Measurements from ENCODE around the gene AGO4. TPM values are rescaled to one million over a fixed set of nuclear protein-coding genes. Genes with fewer than 3 reads are reported as not detected.
"Not testable (repeated sequence)": the region's sequence is repeated elsewhere in the genome, so short reads cannot be mapped to it uniquely, and the experiment has no call there.

AGO4 gene
- total and polyA plus RNA-seq, 5 donors from 2014 or later, result 2.4 to 12.7 (median 3.8) TPM

DNA sequence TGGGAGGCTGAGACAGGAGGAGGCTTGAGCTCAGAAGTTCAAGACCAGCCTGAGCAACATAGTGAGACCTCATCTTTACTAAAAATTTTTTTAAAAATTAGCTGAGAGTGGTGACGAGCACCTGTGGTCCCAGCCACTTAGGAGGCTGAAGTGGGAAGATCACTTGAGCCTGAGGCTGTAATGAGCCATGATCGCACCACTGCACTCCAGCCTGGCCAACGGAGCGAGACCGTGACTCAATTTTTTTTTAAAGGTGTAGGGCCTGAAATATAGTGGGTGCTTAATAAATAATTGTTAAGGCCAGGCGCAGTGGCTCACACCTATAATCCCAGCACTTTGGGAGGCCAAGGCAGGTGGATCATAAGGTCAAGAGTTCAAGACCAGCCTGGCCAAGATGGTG is 31.6 kb upstream of the AGO4 start:
- not testable (repeated sequence) for H3K4me3 ChIP-seq (ENCODE audit: low read depth, low read length); H3K36me3 Mint-ChIP-seq; H3K27ac Mint-ChIP-seq; H3K36me3 ChIP-seq (ENCODE audit: control insufficient read depth, insufficient read depth, low read length); H3K9me3 ChIP-seq (ENCODE audit: control insufficient read depth in 2 of 2, low read length in 2 of 2); H3K4me1 Mint-ChIP-seq; H3K4me3 Mint-ChIP-seq; H3K27me3 ChIP-seq (ENCODE audit: control insufficient read depth, insufficient read depth, low read length); H3K9me3 Mint-ChIP-seq; DNase-seq; ATAC-seq (ENCODE audit: low read depth in 2 of 2); H3K27me3 Mint-ChIP-seq; H3K4me1 ChIP-seq (ENCODE audit: control insufficient read depth, insufficient read depth, low read length, poor library complexity, severe bottlenecking); H3K27ac ChIP-seq (ENCODE audit: insufficient read depth, low read length, poor library complexity, severe bottlenecking)

- no peaks in the 10 kb centered on the region for H3K27me3 Mint-ChIP-seq
- H3K4me3 Mint-ChIP-seq, result no peak overlapping the region
Measured at GRCh38 chr1:35777109-35777508, 30.7 kb upstream of the AGO4 start.

DNA sequence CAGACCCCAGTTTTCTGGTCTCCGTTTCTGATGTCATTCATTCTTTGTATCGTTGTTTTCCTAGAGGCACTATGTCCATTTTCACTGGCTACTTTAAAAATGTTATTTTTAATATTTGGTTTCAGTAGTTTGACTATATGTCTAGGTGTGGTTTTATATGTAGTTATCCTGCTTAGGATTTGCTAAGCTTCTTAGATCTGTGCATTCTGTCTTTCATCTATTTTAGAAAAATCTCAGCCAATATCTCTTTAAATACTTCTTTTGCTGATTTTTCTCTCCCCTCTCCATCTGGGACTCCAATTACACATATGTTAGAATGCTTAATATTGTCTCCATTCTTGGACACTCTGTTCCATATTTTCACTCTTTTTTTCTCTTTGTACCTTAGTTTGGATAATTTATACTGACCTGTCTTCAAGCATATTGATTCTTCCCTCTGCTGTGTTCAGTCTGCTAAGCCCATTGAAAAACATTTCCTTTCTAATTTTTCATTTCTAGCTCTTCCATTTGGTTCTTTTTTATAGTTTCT is 24.7 kb upstream of the AGO4 start:
- Mint-ChIP-seq H3K27me3 (peaks cover 8% of the 10 kb centered on the region), H3K36me3 (no peaks in the 10 kb centered on the region), H3K27ac (no peak overlapping the region), H3K9me3 (no peaks in the 10 kb centered on the region), H3K4me3 (no peak overlapping the region), H3K4me1 (no peaks in the 10 kb centered on the region)
- Histone ChIP-seq H3K27ac (ENCODE audit: insufficient read depth, low read length, poor library complexity, severe bottlenecking) (no peak overlapping the region), H3K9me3 (ENCODE audit: control insufficient read depth in 2 of 2, low read length in 2 of 2) (no peaks in the 10 kb centered on the region), H3K4me3 (ENCODE audit: low read depth, low read length) (no peak overlapping the region), H3K4me1 (ENCODE audit: control insufficient read depth, insufficient read depth, low read length, poor library complexity, severe bottlenecking) (peaks cover 4% of the 10 kb centered on the region), H3K36me3 (ENCODE audit: control insufficient read depth, insufficient read depth, low read length) (no peaks in the 10 kb centered on the region), H3K27me3 (ENCODE audit: control insufficient read depth, insufficient read depth, low read length) (no peaks in the 10 kb centered on the region)
- ATAC-seq (ENCODE audit: low read depth in 2 of 2) (no peak), DNase-seq (no peak)

More at GRCh38 chr1:35777109-35777508, 30.7 kb upstream of the AGO4 start:
- Histone ChIP-seq H3K4me3 (ENCODE audit: low read depth, low read length) (no peak overlapping the region), H3K27me3 (ENCODE audit: control insufficient read depth, insufficient read depth, low read length) (no peaks in the 10 kb centered on the region), H3K36me3 (ENCODE audit: control insufficient read depth, insufficient read depth, low read length) (no peaks in the 10 kb centered on the region), H3K9me3 (ENCODE audit: control insufficient read depth in 2 of 2, low read length in 2 of 2) (no peaks in the 10 kb centered on the region), H3K27ac (ENCODE audit: insufficient read depth, low read length, poor library complexity, severe bottlenecking) (no peak overlapping the region), H3K4me1 (ENCODE audit: control insufficient read depth, insufficient read depth, low read length, poor library complexity, severe bottlenecking) (peaks cover 9% of the 10 kb centered on the region)
- H3K4me1 Mint-ChIP-seq, result peaks cover 0 to 8% (median 3%) of the 10 kb centered on the region in 4 donors
- no peaks in the 10 kb centered on the region for H3K9me3 Mint-ChIP-seq
- no peak for DNase-seq
- H3K27ac Mint-ChIP-seq, result peak overlapping the region in 1 of 3 donors; percentile 15
- ATAC-seq (ENCODE audit: low read depth in 2 of 2), result no peak
- H3K36me3 Mint-ChIP-seq, result no peaks in the 10 kb centered on the region

DNA sequence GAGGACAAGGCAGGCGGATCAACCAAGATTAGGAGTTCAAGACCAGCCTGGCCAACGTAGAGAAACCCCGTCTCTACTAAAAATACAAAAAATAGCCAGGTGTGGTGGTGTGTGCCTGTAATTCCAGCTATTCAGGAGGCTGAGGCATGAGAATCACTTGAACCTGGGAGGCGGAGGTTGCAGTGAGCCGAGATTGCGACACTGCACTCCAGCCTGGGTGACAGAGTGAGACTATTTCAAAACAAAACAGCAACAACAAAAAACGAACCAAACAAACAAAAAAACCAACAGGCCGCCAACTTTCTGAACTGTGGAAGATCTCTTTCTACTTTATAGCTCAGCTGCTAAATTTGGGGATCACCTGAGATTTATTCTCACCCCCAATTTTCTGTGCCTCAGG is 23.5 kb upstream of the AGO4 start:
- not testable (repeated sequence) for H3K27ac Mint-ChIP-seq; H3K27ac ChIP-seq (ENCODE audit: insufficient read depth, low read length, poor library complexity, severe bottlenecking); H3K4me1 Mint-ChIP-seq; H3K4me3 ChIP-seq (ENCODE audit: low read depth, low read length); ATAC-seq (ENCODE audit: low read depth in 2 of 2); H3K27me3 Mint-ChIP-seq; H3K36me3 Mint-ChIP-seq; H3K4me1 ChIP-seq (ENCODE audit: control insufficient read depth, insufficient read depth, low read length, poor library complexity, severe bottlenecking); H3K36me3 ChIP-seq (ENCODE audit: control insufficient read depth, insufficient read depth, low read length); H3K9me3 Mint-ChIP-seq; H3K27me3 ChIP-seq (ENCODE audit: control insufficient read depth, insufficient read depth, low read length); DNase-seq; H3K4me3 Mint-ChIP-seq; H3K9me3 ChIP-seq (ENCODE audit: control insufficient read depth in 2 of 2, low read length in 2 of 2)

GRCh38 chr1:35788139-35788538 is 19.7 kb upstream of the AGO4 start:
- ATAC-seq (ENCODE audit: low read depth in 2 of 2) (no peak), DNase-seq (no peak)
- Mint-ChIP-seq H3K4me3 (no peak overlapping the region), H3K36me3 (no peaks in the 10 kb centered on the region), H3K27me3 (peaks cover 13% of the 10 kb centered on the region), H3K9me3 (no peaks in the 10 kb centered on the region), H3K27ac (no peak overlapping the region), H3K4me1 (no peaks in the 10 kb centered on the region)
- Histone ChIP-seq H3K4me1 (ENCODE audit: control insufficient read depth, insufficient read depth, low read length, poor library complexity, severe bottlenecking) (no peaks in the 10 kb centered on the region), H3K27me3 (ENCODE audit: control insufficient read depth, insufficient read depth, low read length) (no peaks in the 10 kb centered on the region), H3K27ac (ENCODE audit: insufficient read depth, low read length, poor library complexity, severe bottlenecking) (no peak overlapping the region), H3K9me3 (ENCODE audit: control insufficient read depth in 2 of 2, low read length in 2 of 2) (no peaks in the 10 kb centered on the region), H3K36me3 (ENCODE audit: control insufficient read depth, insufficient read depth, low read length) (no peaks in the 10 kb centered on the region), H3K4me3 (ENCODE audit: low read depth, low read length) (no peak overlapping the region)

DNA sequence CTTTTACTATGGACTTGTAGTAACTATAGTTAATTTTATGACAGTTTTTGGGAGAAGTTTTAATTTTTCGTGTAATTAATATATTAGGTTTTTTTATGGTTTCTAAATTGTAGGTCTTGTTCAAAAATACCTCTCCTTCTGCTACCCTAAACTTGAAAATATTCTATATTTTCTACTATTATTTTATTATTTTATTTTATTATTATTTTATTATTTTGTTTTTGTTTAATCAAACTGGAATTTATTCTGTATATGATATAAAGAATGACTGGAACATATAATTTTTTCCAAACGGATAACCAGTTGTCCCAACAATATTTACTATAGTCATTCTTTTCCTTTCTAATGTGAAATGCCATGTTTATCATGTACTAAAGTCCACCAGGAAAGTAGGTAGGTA is 17.1 kb upstream of the AGO4 start:
- Mint-ChIP-seq H3K27ac (no peak overlapping the region), H3K4me3 (no peak overlapping the region), H3K4me1 (no peaks in the 10 kb centered on the region), H3K27me3 (peaks cover 13% of the 10 kb centered on the region), H3K9me3 (no peaks in the 10 kb centered on the region), H3K36me3 (no peaks in the 10 kb centered on the region)
- Histone ChIP-seq H3K4me1 (ENCODE audit: control insufficient read depth, insufficient read depth, low read length, poor library complexity, severe bottlenecking) (no peaks in the 10 kb centered on the region), H3K27me3 (ENCODE audit: control insufficient read depth, insufficient read depth, low read length) (no peaks in the 10 kb centered on the region), H3K36me3 (ENCODE audit: control insufficient read depth, insufficient read depth, low read length) (no peaks in the 10 kb centered on the region), H3K4me3 (ENCODE audit: low read depth, low read length) (no peak overlapping the region), H3K9me3 (ENCODE audit: control insufficient read depth in 2 of 2, low read length in 2 of 2) (no peaks in the 10 kb centered on the region), H3K27ac (ENCODE audit: insufficient read depth, low read length, poor library complexity, severe bottlenecking) (no peak overlapping the region)
- ATAC-seq (ENCODE audit: low read depth in 2 of 2), result no peak
- DNase-seq, result no peak

GRCh38 chr1:35795295-35795694 is 12.5 kb upstream of the AGO4 start:
- DNase-seq, result no peak
- Histone ChIP-seq H3K27ac (ENCODE audit: insufficient read depth, low read length, poor library complexity, severe bottlenecking) (no peak overlapping the region), H3K4me1 (ENCODE audit: control insufficient read depth, insufficient read depth, low read length, poor library complexity, severe bottlenecking) (no peaks in the 10 kb centered on the region), H3K36me3 (ENCODE audit: control insufficient read depth, insufficient read depth, low read length) (no peaks in the 10 kb centered on the region), H3K4me3 (ENCODE audit: low read depth, low read length) (no peak overlapping the region), H3K27me3 (ENCODE audit: control insufficient read depth, insufficient read depth, low read length) (no peaks in the 10 kb centered on the region), H3K9me3 (ENCODE audit: control insufficient read depth in 2 of 2, low read length in 2 of 2) (no peaks in the 10 kb centered on the region)
- no peak for ATAC-seq (ENCODE audit: low read depth in 2 of 2)
- H3K27ac Mint-ChIP-seq, result no peak overlapping the region
- no peak overlapping the region for H3K4me3 Mint-ChIP-seq
- H3K36me3 Mint-ChIP-seq, result no peaks in the 10 kb centered on the region
- H3K4me1 Mint-ChIP-seq, result no peaks in the 10 kb centered on the region
- no peaks in the 10 kb centered on the region for H3K27me3 Mint-ChIP-seq
- peaks cover 0 to 1% (median 0%) of the 10 kb centered on the region in 7 donors for H3K9me3 Mint-ChIP-seq

GRCh38 chr1:35797380-35797779 is 10.4 kb upstream of the AGO4 start:
- H3K27ac ChIP-seq (ENCODE audit: insufficient read depth, low read length, poor library complexity, severe bottlenecking), result no peak overlapping the region
- H3K27me3 ChIP-seq (ENCODE audit: control insufficient read depth, insufficient read depth, low read length), result no peaks in the 10 kb centered on the region
- Mint-ChIP-seq H3K9me3 (peaks cover 0 to 1% (median 0%) of the 10 kb centered on the region in 7 donors), H3K27ac (no peak overlapping the region), H3K27me3 (peaks cover 4% of the 10 kb centered on the region), H3K4me1 (peaks cover 0 to 5% (median 0%) of the 10 kb centered on the region in 4 donors), H3K4me3 (no peak overlapping the region), H3K36me3 (no peaks in the 10 kb centered on the region)
- H3K4me1 ChIP-seq (ENCODE audit: control insufficient read depth, insufficient read depth, low read length, poor library complexity, severe bottlenecking), result no peaks in the 10 kb centered on the region
- DNase-seq (no peak), ATAC-seq (ENCODE audit: low read depth in 2 of 2) (no peak)
- no peaks in the 10 kb centered on the region for H3K36me3 ChIP-seq (ENCODE audit: control insufficient read depth, insufficient read depth, low read length)
- H3K9me3 ChIP-seq (ENCODE audit: control insufficient read depth in 2 of 2, low read length in 2 of 2), result no peaks in the 10 kb centered on the region
- H3K4me3 ChIP-seq (ENCODE audit: low read depth, low read length), result no peak overlapping the region
